SJCRH30 (cell line): ENCODE data around the gene BICDL1. TPM values are rescaled to one million over a fixed set of nuclear protein-coding genes. Genes with fewer than 3 reads are reported as not detected.

Source experiments
- DNase-seq, 2 experiments: peaks; one replicate each; pipeline ENCODE4 v3.0.0-alpha.2; 2015 to 2020
- H3K27ac ChIP-seq: fragments of 250-450 bp; sonication (Bioruptor Pico); 2 replicates; pipeline ENCODE4 v1.5.1; 2020; ENCODE audit warnings: mild to moderate bottlenecking, moderate library complexity
- H3K27me3 ChIP-seq: fragments of 250-450 bp; sonication (Bioruptor Pico); 2 replicates; pipeline ENCODE4 v1.5.1; 2020; ENCODE audit warnings: mild to moderate bottlenecking, moderate library complexity
- H3K36me3 ChIP-seq: fragments of 250-450 bp; sonication (Bioruptor Pico); 2 replicates; pipeline ENCODE4 v1.5.1; 2020; ENCODE audit warnings: mild to moderate bottlenecking, moderate library complexity
- H3K4me1 ChIP-seq: fragments of 250-450 bp; sonication (Bioruptor Pico); 2 replicates; pipeline ENCODE4 v1.5.1; 2020; ENCODE audit warnings: mild to moderate bottlenecking, moderate library complexity
- H3K4me3 ChIP-seq: fragments of 250-450 bp; sonication (Bioruptor Pico); 2 replicates; pipeline ENCODE4 v1.5.1; 2020; ENCODE audit warnings: mild to moderate bottlenecking, moderate library complexity
- H3K9me3 ChIP-seq: fragments of 250-450 bp; sonication (Bioruptor Pico); replicated peaks from 2 replicates; pipeline ENCODE4 v1.5.1; 2020; ENCODE audit warnings: mild to moderate bottlenecking, moderate library complexity
- total RNA-seq: library from RNA; depleted of rRNA; stranded (reverse); fragments of >200 nt; shearing (Covaris generic); gene quantifications from 2 replicates; pipeline ENCODE4 v1.2.3, GENCODE V29; 2014

The BICDL1 gene
- total RNA-seq, 1 experiment from 2014 or later: not detected

GRCh38 chr12:120091371-120092090, 102.5 kb downstream of the BICDL1 start:
- Histone ChIP-seq H3K36me3 (no peaks in the 10 kb centered on the region), H3K4me3 (no peak overlapping the region), H3K9me3 (no peaks in the 10 kb centered on the region), H3K4me1 (peaks cover 15% of the 10 kb centered on the region; the same call in 1 of the 2 replicates), H3K27ac (no peak overlapping the region), H3K27me3 (no peaks in the 10 kb centered on the region)
- DNase-seq: peak in 1 of 2 experiments; percentile 24

GRCh38 chr12:120092551-120093335, 103.7 kb downstream of the BICDL1 start:
- Histone ChIP-seq H3K4me3 (no peak overlapping the region), H3K36me3 (no peaks in the 10 kb centered on the region), H3K27me3 (no peaks in the 10 kb centered on the region), H3K4me1 (peaks cover 15% of the 10 kb centered on the region; the same call in 1 of the 2 replicates), H3K9me3 (no peaks in the 10 kb centered on the region), H3K27ac (no peak overlapping the region)
- no peak for DNase-seq

GRCh38 chr12:120093336-120093591, 104.2 kb downstream of the BICDL1 start:
- H3K27me3 ChIP-seq: no peaks in the 10 kb centered on the region
- H3K27ac ChIP-seq: no peak overlapping the region
- H3K9me3 ChIP-seq: no peaks in the 10 kb centered on the region
- no peak overlapping the region for H3K4me3 ChIP-seq
- 0 out of 2 replicates have a peak, but pooled peaks cover 2% of the 10 kb centered on the region for H3K36me3 ChIP-seq
- no peak for DNase-seq
- peaks cover 15% of the 10 kb centered on the region; the same call in 1 of the 2 replicates for H3K4me1 ChIP-seq

GRCh38 chr12:120093592-120094355, 104.7 kb downstream of the BICDL1 start:
- Histone ChIP-seq H3K27ac (no peak overlapping the region), H3K27me3 (no peaks in the 10 kb centered on the region), H3K4me1 (peaks cover 15% of the 10 kb centered on the region; the same call in 1 of the 2 replicates), H3K36me3 (0 out of 2 replicates have a peak, but pooled peaks cover 5% of the 10 kb centered on the region), H3K4me3 (no peak overlapping the region), H3K9me3 (no peaks in the 10 kb centered on the region)
- peak; percentile 47 to 54 for DNase-seq

GRCh38 chr12:120094485-120094884, 105.4 kb downstream of the BICDL1 start:
- Histone ChIP-seq H3K9me3 (no peaks in the 10 kb centered on the region), H3K27me3 (no peaks in the 10 kb centered on the region), H3K4me3 (no peak overlapping the region), H3K27ac (no peak overlapping the region), H3K4me1 (peaks cover 15% of the 10 kb centered on the region; the same call in 1 of the 2 replicates), H3K36me3 (0 out of 2 replicates have a peak, but pooled peaks cover 5% of the 10 kb centered on the region)
- DNase-seq: no peak

- Histone ChIP-seq H3K9me3 (no peaks in the 10 kb centered on the region), H3K4me1 (peaks cover 11% of the 10 kb centered on the region; the same call in 1 of the 2 replicates), H3K4me3 (no peak overlapping the region), H3K27ac (no peak overlapping the region), H3K27me3 (no peaks in the 10 kb centered on the region), H3K36me3 (0 out of 2 replicates have a peak, but pooled peaks cover 5% of the 10 kb centered on the region)
- DNase-seq: no peak
Observed at GRCh38 chr12:120095331-120095730, 106.3 kb downstream of the BICDL1 start.

- H3K27me3 ChIP-seq: no peaks in the 10 kb centered on the region
- H3K27ac ChIP-seq: no peak overlapping the region
- 0 out of 2 replicates have a peak, but pooled peaks cover 5% of the 10 kb centered on the region for H3K36me3 ChIP-seq
- H3K4me1 ChIP-seq: peaks cover 7% of the 10 kb centered on the region; the same call in 1 of the 2 replicates
- no peak overlapping the region for H3K4me3 ChIP-seq
- DNase-seq: no peak
- H3K9me3 ChIP-seq: no peaks in the 10 kb centered on the region
Observed at GRCh38 chr12:120095736-120096135, 106.7 kb downstream of the BICDL1 start.

- no peak for DNase-seq
- Histone ChIP-seq H3K36me3 (0 out of 2 replicates have a peak, but pooled peaks cover 5% of the 10 kb centered on the region), H3K27me3 (no peaks in the 10 kb centered on the region), H3K27ac (no peak overlapping the region), H3K9me3 (no peaks in the 10 kb centered on the region), H3K4me1 (peaks cover 7% of the 10 kb centered on the region; the same call in 1 of the 2 replicates), H3K4me3 (no peak overlapping the region)
Observed at GRCh38 chr12:120096671-120097202, 107.7 kb downstream of the BICDL1 start.

- H3K36me3 ChIP-seq: 0 out of 2 replicates have a peak, but pooled peaks cover 5% of the 10 kb centered on the region
- no peak for DNase-seq
- no peak overlapping the region for H3K4me3 ChIP-seq
- H3K27ac ChIP-seq: no peak overlapping the region
- no peaks in the 10 kb centered on the region for H3K9me3 ChIP-seq
- peaks cover 4% of the 10 kb centered on the region; the same call in 1 of the 2 replicates for H3K4me1 ChIP-seq
- H3K27me3 ChIP-seq: no peaks in the 10 kb centered on the region
Observed at GRCh38 chr12:120098756-120099470, 109.9 kb downstream of the BICDL1 start.

GRCh38 chr12:120099738-120100137, 110.7 kb downstream of the BICDL1 start:
- H3K4me1 ChIP-seq: no peaks in the 10 kb centered on the region
- H3K27me3 ChIP-seq: no peaks in the 10 kb centered on the region
- H3K4me3 ChIP-seq: no peak overlapping the region
- no peak overlapping the region for H3K27ac ChIP-seq
- H3K9me3 ChIP-seq: no peaks in the 10 kb centered on the region
- peaks cover 5% of the 10 kb centered on the region; the same call in 1 of the 2 replicates for H3K36me3 ChIP-seq
- DNase-seq: no peak

GRCh38 chr12:120100630-120101029, 111.6 kb downstream of the BICDL1 start:
- Histone ChIP-seq H3K36me3 (peaks cover 5% of the 10 kb centered on the region; the same call in 1 of the 2 replicates), H3K9me3 (no peaks in the 10 kb centered on the region), H3K4me3 (no peak overlapping the region), H3K4me1 (no peaks in the 10 kb centered on the region), H3K27me3 (no peaks in the 10 kb centered on the region), H3K27ac (no peak overlapping the region)
- DNase-seq: no peak

- no peak overlapping the region for H3K4me3 ChIP-seq
- no peaks in the 10 kb centered on the region for H3K4me1 ChIP-seq
- no peak for DNase-seq
- no peaks in the 10 kb centered on the region for H3K9me3 ChIP-seq
- H3K27ac ChIP-seq: no peak overlapping the region
- H3K36me3 ChIP-seq: peaks cover 5% of the 10 kb centered on the region; the same call in 1 of the 2 replicates
- no peaks in the 10 kb centered on the region for H3K27me3 ChIP-seq
Observed at GRCh38 chr12:120101182-120101581, 112.1 kb downstream of the BICDL1 start.

- DNase-seq: no peak
- Histone ChIP-seq H3K9me3 (no peaks in the 10 kb centered on the region), H3K27ac (no peak overlapping the region), H3K27me3 (no peaks in the 10 kb centered on the region), H3K4me3 (no peak overlapping the region), H3K4me1 (no peaks in the 10 kb centered on the region), H3K36me3 (peaks cover 5% of the 10 kb centered on the region; the same call in 1 of the 2 replicates)
Observed at GRCh38 chr12:120101617-120102016, 112.6 kb downstream of the BICDL1 start.
